HS-5 (cell line): ENCODE measurements around the gene ANKMY1.

Experiments
- DNase-seq: peaks from one replicate; pipeline ENCODE4 v3.0.0-alpha.2; 2012; ENCODE audit warnings: low read depth

Gene ANKMY1

GRCh38 chr2:240459401-240460252 lies 98.2 kb downstream of the ANKMY1 start:
- no peak for DNase-seq

- DNase-seq, result no peak
Measured at GRCh38 chr2:240458900-240459391, 98.8 kb downstream of the ANKMY1 start.

GRCh38 chr2:240458044-240458899 lies 99.5 kb downstream of the ANKMY1 start:
- DNase-seq, result no peak

GRCh38 chr2:240457223-240458043 lies 100.4 kb downstream of the ANKMY1 start:
- no peak for DNase-seq

GRCh38 chr2:240456447-240457222 lies 101.2 kb downstream of the ANKMY1 start:
- no peak for DNase-seq

GRCh38 chr2:240455647-240456446 lies 101.9 kb downstream of the ANKMY1 start:
- no peak for DNase-seq

- DNase-seq, result no peak
Measured at GRCh38 chr2:240455272-240455646, 102.5 kb downstream of the ANKMY1 start.

GRCh38 chr2:240454106-240454901 lies 103.5 kb downstream of the ANKMY1 start:
- no peak for DNase-seq

GRCh38 chr2:240453461-240454105 lies 104.2 kb downstream of the ANKMY1 start:
- no peak for DNase-seq

GRCh38 chr2:240452462-240453256 lies 105.1 kb downstream of the ANKMY1 start:
- no peak for DNase-seq

GRCh38 chr2:240451791-240452461 lies 105.9 kb downstream of the ANKMY1 start:
- no peak for DNase-seq

- no peak for DNase-seq
Measured at GRCh38 chr2:240451108-240451611, 106.6 kb downstream of the ANKMY1 start.

- DNase-seq, result no peak
Measured at GRCh38 chr2:240450532-240451107, 107.2 kb downstream of the ANKMY1 start.

GRCh38 chr2:240449764-240450531 lies 107.8 kb downstream of the ANKMY1 start:
- DNase-seq, result no peak

GRCh38 chr2:240448387-240449274 lies 109.2 kb downstream of the ANKMY1 start:
- no peak for DNase-seq
